ENCODE data around the gene PKP4. TPM values are rescaled to one million over a fixed set of nuclear protein-coding genes. Genes with fewer than 3 reads are reported as not detected.
"Not testable (repeated sequence)": the region's sequence is repeated elsewhere in the genome, so short reads cannot be mapped to it uniquely, and the experiment has no call there.

The PKP4 gene
- total and polyA plus RNA-seq, 2 donors (not counting 1 experiment from before 2014, with no cell fraction given) = 2.0 to 13.3 TPM

DNA sequence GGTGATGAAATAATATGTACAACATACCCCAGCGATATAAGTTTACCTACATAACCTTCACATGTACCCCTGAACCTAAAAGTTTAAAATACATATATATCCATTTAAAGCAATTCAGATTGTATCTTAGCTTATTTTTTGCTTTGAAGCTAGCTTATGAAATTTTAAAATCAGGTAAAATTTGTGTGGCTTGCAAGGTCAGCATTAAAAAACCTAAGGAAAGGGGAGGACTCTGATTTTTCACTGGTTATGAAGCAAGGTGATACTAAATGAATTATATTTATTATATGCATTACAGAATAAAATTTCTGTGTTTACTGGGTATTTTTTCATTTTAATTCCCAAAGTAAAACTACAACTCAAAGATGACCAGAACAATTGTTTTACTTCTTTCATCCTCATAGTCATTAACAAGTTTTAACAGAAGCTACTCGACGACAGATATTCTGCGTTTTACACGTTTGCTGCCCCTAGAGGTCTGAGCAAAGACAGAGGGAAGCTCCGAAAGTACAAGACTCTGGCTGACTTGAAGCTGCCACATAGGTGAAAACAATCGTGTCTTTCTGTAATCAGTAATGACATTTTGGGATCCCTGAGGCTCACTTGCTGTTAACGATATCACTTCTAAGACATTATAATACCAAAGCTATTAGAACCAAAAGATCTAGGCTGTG is 17.1 kb downstream of the PKP4 start:
- Histone ChIP-seq H3K4me2 (replicated peaks; ENCODE audit: low read depth, low read length, poor library complexity, severe bottlenecking) (no peak overlapping the region), H3K27ac (ENCODE audit: low read length in 2 of 2) (no peak overlapping the region), H2AFZ (ENCODE audit: insufficient read depth, low read depth, low read length, poor library complexity, severe bottlenecking) (no peak overlapping the region), H3K4me3 (ENCODE audit: control extremely low read depth in 1 of 5, extremely low read depth in 1 of 5, insufficient read depth in 1 of 5, low read depth in 2 of 5, low read length in 4 of 5) (no peak overlapping the region), H3K9me3 (ENCODE audit: control extremely low read depth in 1 of 3, control insufficient read depth in 2 of 3, insufficient read depth in 1 of 3, low read length in 2 of 3) (no peaks in the 10 kb centered on the region), H3K9ac (ENCODE audit: low read length) (no peak overlapping the region), H3K36me3 (replicated peaks in 1 of 2; ENCODE audit: control extremely low read depth in 1 of 2, control insufficient read depth in 1 of 2, extremely low read depth in 1 of 2, insufficient read depth in 2 of 2, low read length in 1 of 2) (no peaks in the 10 kb centered on the region), H3K27me3 (replicated peaks in 1 of 4; ENCODE audit: control extremely low read depth in 1 of 4, control insufficient read depth in 3 of 4, insufficient read depth in 4 of 4, low read length in 3 of 4) (no peaks in the 10 kb centered on the region), H4K20me1 (ENCODE audit: control insufficient read depth, insufficient read depth, low read length, poor library complexity, severe bottlenecking) (no peaks in the 10 kb centered on the region), H3K4me1 (ENCODE audit: control insufficient read depth in 2 of 2, insufficient read depth in 2 of 2, low read length in 2 of 2) (peaks cover 0 to 5% of the 10 kb centered on the region in 2 donors), H3K79me2 (ENCODE audit: control insufficient read depth, insufficient read depth, low read length) (no peaks in the 10 kb centered on the region)
- CTCF ChIA-PET = no interaction called here
- H3K27me3 Mint-ChIP-seq = no peaks in the 10 kb centered on the region
- H3K9me3 Mint-ChIP-seq (ENCODE audit: insufficient read depth) = no peaks in the 10 kb centered on the region
- POLR2A ChIA-PET = no interaction called here
- WGBS (ENCODE audit: insufficient coverage) = over 99% methylated on average over 7 of the region's 8 CpGs
- H3K4me3 Mint-ChIP-seq = no peak overlapping the region
- ATAC-seq (ENCODE audit: low read depth) (no peak), DNase-seq (no peak)
- TF ChIP-seq, protein P1, sequence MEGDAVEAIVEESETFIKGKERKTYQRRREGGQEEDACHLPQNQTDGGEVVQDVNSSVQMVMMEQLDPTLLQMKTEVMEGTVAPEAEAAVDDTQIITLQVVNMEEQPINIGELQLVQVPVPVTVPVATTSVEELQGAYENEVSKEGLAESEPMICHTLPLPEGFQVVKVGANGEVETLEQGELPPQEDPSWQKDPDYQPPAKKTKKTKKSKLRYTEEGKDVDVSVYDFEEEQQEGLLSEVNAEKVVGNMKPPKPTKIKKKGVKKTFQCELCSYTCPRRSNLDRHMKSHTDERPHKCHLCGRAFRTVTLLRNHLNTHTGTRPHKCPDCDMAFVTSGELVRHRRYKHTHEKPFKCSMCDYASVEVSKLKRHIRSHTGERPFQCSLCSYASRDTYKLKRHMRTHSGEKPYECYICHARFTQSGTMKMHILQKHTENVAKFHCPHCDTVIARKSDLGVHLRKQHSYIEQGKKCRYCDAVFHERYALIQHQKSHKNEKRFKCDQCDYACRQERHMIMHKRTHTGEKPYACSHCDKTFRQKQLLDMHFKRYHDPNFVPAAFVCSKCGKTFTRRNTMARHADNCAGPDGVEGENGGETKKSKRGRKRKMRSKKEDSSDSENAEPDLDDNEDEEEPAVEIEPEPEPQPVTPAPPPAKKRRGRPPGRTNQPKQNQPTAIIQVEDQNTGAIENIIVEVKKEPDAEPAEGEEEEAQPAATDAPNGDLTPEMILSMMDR (IDR thresholded peaks at IDR 0.05) = no peak
- TF ChIP-seq EZH2 (IDR thresholded peaks at IDR 0.05; ENCODE audit: borderline replicate concordance, insufficient read depth, low read depth, low read length, poor library complexity, severe bottlenecking) = no peak
- intact Hi-C loops (cut with micrococcal nuclease) = no loop called here
- peaks cover 2% of the 10 kb centered on the region for H3K4me1 Mint-ChIP-seq
- H3K27ac Mint-ChIP-seq = no peak overlapping the region

GRCh38 chr2:158474526-158475011 is 17.8 kb downstream of the PKP4 start:
- H3K36me3 ChIP-seq (replicated peaks in 1 of 2; ENCODE audit: control extremely low read depth in 1 of 2, control insufficient read depth in 1 of 2, extremely low read depth in 1 of 2, insufficient read depth in 2 of 2, low read length in 1 of 2); H3K27ac Mint-ChIP-seq; H4K20me1 ChIP-seq (ENCODE audit: control insufficient read depth, insufficient read depth, low read length, poor library complexity, severe bottlenecking); CTCF ChIA-PET; H3K9ac ChIP-seq (ENCODE audit: low read length); intact Hi-C loops (cut with micrococcal nuclease); H3K4me3 ChIP-seq (ENCODE audit: control extremely low read depth in 1 of 5, extremely low read depth in 1 of 5, insufficient read depth in 1 of 5, low read depth in 2 of 5, low read length in 4 of 5); H3K27ac ChIP-seq (ENCODE audit: low read length in 2 of 2); ATAC-seq (ENCODE audit: low read depth); H2AFZ ChIP-seq (ENCODE audit: insufficient read depth, low read depth, low read length, poor library complexity, severe bottlenecking); DNase-seq; H3K4me2 ChIP-seq (replicated peaks; ENCODE audit: low read depth, low read length, poor library complexity, severe bottlenecking); H3K4me1 Mint-ChIP-seq; POLR2A ChIA-PET; H3K27me3 ChIP-seq (replicated peaks in 1 of 4; ENCODE audit: control extremely low read depth in 1 of 4, control insufficient read depth in 3 of 4, insufficient read depth in 4 of 4, low read length in 3 of 4); H3K9me3 Mint-ChIP-seq (ENCODE audit: insufficient read depth); H3K4me1 ChIP-seq (ENCODE audit: control insufficient read depth in 2 of 2, insufficient read depth in 2 of 2, low read length in 2 of 2); H3K27me3 Mint-ChIP-seq; H3K79me2 ChIP-seq (ENCODE audit: control insufficient read depth, insufficient read depth, low read length); H3K9me3 ChIP-seq (ENCODE audit: control extremely low read depth in 1 of 3, control insufficient read depth in 2 of 3, insufficient read depth in 1 of 3, low read length in 2 of 3); H3K4me3 Mint-ChIP-seq: not testable (repeated sequence)
- 100% methylated on average over 1 of the region's 3 CpGs for WGBS (ENCODE audit: insufficient coverage)
